ENCODE data around the gene NR2C2. TPM values are rescaled to one million over a fixed set of nuclear protein-coding genes. Genes with fewer than 3 reads are reported as not detected.

NR2C2 gene
- total RNA-seq, 1 experiment from 2014 or later = 38.5 TPM

DNA sequence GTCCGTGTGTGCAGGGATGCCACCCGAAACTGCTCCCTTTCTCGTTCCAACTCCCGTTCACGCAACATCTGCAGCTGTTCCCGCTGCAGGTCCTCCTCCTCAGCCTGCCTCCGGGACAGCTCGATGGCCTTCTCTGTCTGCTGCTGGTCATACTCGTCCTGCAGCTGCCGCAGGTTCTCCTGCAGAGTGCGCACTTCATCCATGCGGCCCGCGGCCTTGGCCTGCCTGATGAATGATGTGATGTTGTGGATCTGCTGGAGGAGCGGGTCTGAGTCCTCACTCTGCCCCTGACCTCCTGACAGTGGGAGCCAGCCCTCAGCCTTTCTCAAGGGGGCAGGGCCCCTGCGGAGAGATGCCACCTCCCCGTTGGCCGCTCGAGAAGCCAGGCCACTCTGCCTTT, 127.1 kb downstream of the NR2C2 start:
- H2BK20ac ChIP-seq (ENCODE audit: low read depth, low read length, poor library complexity, severe bottlenecking) = no peak overlapping the region
- no peak overlapping the region for H2AK5ac ChIP-seq (ENCODE audit: insufficient read length, low read length)
- no peak overlapping the region for H3K4ac ChIP-seq (ENCODE audit: low read depth, low read length)
- WGBS (ENCODE audit: extremely low coverage, insufficient read length, low lambda C conversion rate) = no CpG with 5 or more reads among the region's 19 CpGs
- H3K9me3 ChIP-seq (ENCODE audit: control insufficient read depth, low read depth, low read length) = no peaks in the 10 kb centered on the region
- Mint-ChIP-seq H3K4me1 (no peaks in the 10 kb centered on the region), H3K9me3 (no peaks in the 10 kb centered on the region), H3K4me3 (no peak overlapping the region), H3K27me3 (ENCODE audit: low read depth) (no peaks in the 10 kb centered on the region), H3K36me3 (ENCODE audit: insufficient read depth in 1 of 3, low read depth in 3 of 3) (peaks cover 12 to 54% (median 53%) of the 10 kb centered on the region in 3 experiments; a peak in 6 of 7 replicates), H3K27ac (no peak overlapping the region)
- no peak overlapping the region for H2AFZ ChIP-seq (ENCODE audit: low read length)
- no peak overlapping the region for H2BK120ac ChIP-seq (ENCODE audit: low read depth, low read length, poor library complexity, severe bottlenecking)
- no peaks in the 10 kb centered on the region for H3K4me1 ChIP-seq (ENCODE audit: insufficient read depth, low read length)
- H3K27me3 ChIP-seq (ENCODE audit: insufficient read depth, low read length) = no peaks in the 10 kb centered on the region
- no peak overlapping the region for H3K18ac ChIP-seq (ENCODE audit: insufficient read length, low read depth, low read length)
- TF ChIP-seq CTCF (conservative IDR thresholded peaks at IDR 0.05) = no peak
- H3K23ac ChIP-seq (ENCODE audit: insufficient read length, low read depth, low read length) = no peak overlapping the region
- H3K9ac ChIP-seq (ENCODE audit: extremely low read depth, insufficient read length, low read length) = no peak overlapping the region
- no peak overlapping the region for H2BK12ac ChIP-seq (ENCODE audit: insufficient read length, low read depth, low read length)
- no peak overlapping the region for H3K14ac ChIP-seq (ENCODE audit: insufficient read depth, low read length)
- DNase-seq = no peak
- H4K5ac ChIP-seq (ENCODE audit: insufficient read length, low read depth, low read length) = no peak overlapping the region
- no peak overlapping the region for H3K56ac ChIP-seq (ENCODE audit: insufficient read length, low read depth, low read length)
- no peaks in the 10 kb centered on the region for H4K20me1 ChIP-seq (ENCODE audit: control insufficient read depth, insufficient read depth, insufficient read length)
- no peak overlapping the region for H3T11ph ChIP-seq (ENCODE audit: low read length)
- H2BK5ac ChIP-seq (ENCODE audit: insufficient read length, low read length) = no peak overlapping the region
- H4K91ac ChIP-seq (ENCODE audit: insufficient read length, low read depth, low read length) = no peak overlapping the region
- H3K79me1 ChIP-seq (ENCODE audit: insufficient read depth, low read depth, low read length, poor library complexity, severe bottlenecking) = no peaks in the 10 kb centered on the region
- no peak overlapping the region for H3K4me2 ChIP-seq (ENCODE audit: insufficient read depth, insufficient read length, low read length)
- no peaks in the 10 kb centered on the region for H3K79me2 ChIP-seq (ENCODE audit: insufficient read depth, low read length)
- H2BK15ac ChIP-seq (ENCODE audit: low read depth, low read length) = no peak overlapping the region
- H3K27ac ChIP-seq (ENCODE audit: insufficient read length, low read depth, low read length) = no peak overlapping the region
- H4K8ac ChIP-seq (replicated peaks; ENCODE audit: insufficient read length, low read depth, low read length) = no peak overlapping the region
- no peaks in the 10 kb centered on the region for H3K23me2 ChIP-seq (ENCODE audit: insufficient read length, low read depth, low read length, poor library complexity, severe bottlenecking)

Measured in H9 (cell line).